Inflammatory macrophage (primary cell): ENCODE data around the gene DISC1.

ENCODE experiments used
- DNase-seq, 2 donors: peaks; one replicate each; pipeline ENCODE4 v3.0.0-alpha.2; 2020 to 2022

DISC1 gene

DNA sequence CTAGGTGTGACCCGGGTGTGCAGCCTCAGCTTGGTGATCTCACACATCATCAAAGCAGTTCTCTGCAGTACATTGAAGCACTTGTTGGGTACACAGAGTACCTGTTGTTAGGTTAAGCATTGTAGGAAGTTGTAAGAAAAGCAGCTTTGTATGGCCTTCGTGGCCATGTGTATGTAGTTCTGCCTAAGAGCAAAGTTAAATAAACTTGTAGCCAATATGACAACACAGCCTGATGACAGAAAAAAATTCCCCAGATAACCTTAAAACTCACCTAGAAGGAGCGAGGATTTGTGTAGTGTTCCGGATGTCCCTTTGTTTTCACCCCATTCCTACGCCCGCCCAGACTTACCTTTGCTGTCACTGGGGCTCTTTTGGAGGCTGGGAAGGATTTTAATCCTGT lies 48.0 kb downstream of the DISC1 start:
- DNase-seq: no peak

DNA sequence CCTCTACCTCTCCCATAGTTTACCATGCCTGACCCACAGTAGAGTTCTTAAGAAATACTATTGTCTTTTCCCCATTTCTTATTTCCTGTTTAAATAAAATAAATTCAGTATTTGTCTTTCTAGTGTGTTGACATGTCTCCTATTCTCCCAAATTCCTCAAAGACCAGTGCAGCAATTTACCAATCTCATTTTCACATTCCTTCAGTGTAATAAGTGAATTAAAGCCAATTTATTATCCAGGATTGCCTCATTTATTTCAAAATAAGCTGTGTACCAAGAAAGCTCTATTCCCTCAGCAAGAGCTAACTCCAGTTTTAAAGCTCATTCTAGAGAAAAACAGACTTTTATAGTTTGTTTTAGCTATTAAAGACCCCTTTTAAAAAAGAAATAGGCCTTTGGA lies 49.9 kb downstream of the DISC1 start:
- no peak for DNase-seq

DNA sequence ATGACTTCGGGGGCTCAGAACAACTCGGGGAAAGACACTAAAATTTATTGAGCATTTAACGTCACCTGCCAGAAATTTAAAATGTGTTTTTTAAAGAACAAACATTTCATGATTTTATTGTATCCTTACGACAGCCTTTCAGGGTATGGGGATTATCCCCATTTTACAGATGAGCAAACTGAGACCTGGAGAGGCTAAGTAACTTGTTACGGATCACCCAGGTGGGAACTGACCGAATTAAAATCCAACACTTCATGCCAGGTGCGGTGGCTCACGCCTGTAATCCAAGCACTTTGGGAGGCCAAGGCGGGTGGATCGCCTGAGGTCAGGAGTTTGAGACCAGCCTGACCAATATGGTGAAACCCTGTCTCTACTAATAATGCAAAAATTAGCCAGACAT lies 50.9 kb downstream of the DISC1 start:
- no peak for DNase-seq

GRCh38 chr1:231678011-231678432 lies 51.4 kb downstream of the DISC1 start:
- no peak for DNase-seq

- DNase-seq: no peak
Observed at GRCh38 chr1:231679109-231679508, 52.5 kb downstream of the DISC1 start.

DNA sequence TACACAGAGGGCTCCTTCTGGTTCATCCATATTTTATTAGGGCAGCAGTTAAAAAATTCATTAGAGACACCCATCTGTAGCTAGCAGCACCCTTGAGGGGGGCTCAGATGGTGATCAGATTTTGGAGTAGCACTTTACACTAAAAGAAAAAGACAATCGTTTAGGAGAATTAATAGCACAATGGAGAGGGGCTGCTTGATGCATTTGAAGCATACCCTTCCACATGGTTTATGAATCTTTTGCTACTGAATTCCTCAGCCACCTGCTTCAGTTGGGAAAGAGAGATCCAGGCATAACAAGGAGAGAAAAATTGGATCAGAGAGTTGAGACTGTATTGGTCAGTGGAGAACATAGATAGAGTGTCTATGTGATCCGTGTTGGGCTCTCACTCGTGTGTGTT lies 54.4 kb downstream of the DISC1 start:
- no peak for DNase-seq

GRCh38 chr1:231682779-231683178 lies 56.2 kb downstream of the DISC1 start:
- no peak for DNase-seq

GRCh38 chr1:231683439-231684165 lies 57.0 kb downstream of the DISC1 start:
- no peak for DNase-seq

- no peak for DNase-seq
Observed at GRCh38 chr1:231684356-231685244, 58.0 kb downstream of the DISC1 start.

DNA sequence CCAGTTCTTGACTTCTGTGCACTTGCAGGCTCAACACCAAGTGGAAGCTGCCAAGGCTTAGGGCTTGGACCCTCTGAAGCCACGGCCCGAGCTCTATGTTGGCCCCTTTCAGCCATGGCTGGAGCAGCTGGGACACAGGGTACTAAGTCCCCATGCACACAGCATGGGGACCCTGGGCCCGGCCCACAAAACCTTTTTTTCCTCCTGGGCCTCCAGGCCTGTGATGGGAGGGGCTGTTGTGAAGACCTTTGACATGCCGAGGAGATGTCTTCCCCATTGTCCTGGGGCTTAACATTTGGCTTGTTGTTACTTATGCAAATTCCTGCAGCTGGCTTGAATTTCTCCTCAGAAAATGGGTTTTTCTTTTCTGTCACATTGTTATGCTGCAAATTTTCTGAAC lies 59.8 kb downstream of the DISC1 start:
- DNase-seq: no peak

GRCh38 chr1:231688989-231689388 lies 62.4 kb downstream of the DISC1 start:
- no peak for DNase-seq

DNA sequence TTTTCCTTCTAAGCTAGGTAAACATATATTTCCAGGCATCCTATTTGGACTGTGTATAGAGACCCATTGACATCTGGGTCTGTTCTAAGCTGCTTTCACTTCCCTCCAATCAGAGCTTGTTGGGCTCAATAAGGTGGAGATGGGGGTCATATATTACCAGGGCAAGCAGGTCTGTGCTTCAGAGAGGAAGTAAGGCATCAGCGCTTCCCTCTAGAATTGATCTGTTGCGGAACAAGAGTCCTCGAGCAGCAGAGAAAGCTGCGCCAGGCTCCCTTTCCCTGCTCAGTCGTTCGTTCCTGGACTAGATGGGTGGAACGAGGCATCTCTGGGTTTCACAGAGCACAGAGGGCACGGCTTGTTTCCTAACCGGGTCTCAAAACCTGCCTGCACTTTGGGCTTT lies 63.5 kb downstream of the DISC1 start:
- peak; percentile 19 to 44 for DNase-seq

- DNase-seq: no peak
Observed at GRCh38 chr1:231691618-231692259, 65.1 kb downstream of the DISC1 start.

GRCh38 chr1:231693361-231694074 lies 66.9 kb downstream of the DISC1 start:
- no peak for DNase-seq

DNA sequence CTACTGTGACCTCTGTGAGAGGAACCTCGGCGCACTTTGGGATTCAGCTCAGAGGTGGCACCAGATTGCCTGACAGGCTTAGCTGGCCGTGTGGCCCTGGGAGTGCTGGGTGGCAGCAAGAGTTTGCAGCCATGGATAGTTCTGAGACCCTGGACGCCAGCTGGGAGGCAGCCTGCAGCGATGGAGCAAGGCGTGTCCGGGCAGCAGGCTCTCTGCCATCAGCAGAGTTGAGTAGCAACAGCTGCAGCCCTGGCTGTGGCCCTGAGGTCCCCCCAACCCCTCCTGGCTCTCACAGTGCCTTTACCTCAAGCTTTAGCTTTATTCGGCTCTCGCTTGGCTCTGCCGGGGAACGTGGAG lies 67.5 kb downstream of the DISC1 start:
- DNase-seq: no peak

DNA sequence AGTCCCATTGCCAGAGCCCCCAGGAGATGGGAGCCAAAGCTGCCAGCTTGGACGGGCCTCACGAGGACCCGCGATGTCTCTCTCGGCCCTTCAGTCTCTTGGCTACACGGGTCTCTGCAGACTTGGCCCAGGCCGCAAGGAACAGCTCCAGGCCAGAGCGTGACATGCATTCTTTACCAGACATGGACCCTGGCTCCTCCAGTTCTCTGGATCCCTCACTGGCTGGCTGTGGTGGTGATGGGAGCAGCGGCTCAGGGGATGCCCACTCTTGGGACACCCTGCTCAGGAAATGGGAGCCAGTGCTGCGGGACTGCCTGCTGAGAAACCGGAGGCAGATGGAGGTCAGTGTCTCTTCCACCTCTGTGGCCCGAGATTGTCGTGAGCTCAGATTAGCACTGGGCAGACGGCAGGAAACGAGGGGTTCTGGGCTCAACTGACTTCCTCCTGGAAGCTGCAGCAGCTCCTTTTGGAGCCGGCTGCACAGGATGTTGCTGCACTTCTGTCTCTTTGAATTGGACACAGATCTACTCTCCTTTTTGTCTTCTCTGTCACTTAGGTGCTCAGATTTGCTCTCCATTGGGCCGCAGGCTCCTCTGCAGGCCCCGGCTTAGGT lies 68.0 kb downstream of the DISC1 start:
- no peak for DNase-seq

- no peak for DNase-seq
Observed at GRCh38 chr1:231695439-231696255, 69.1 kb downstream of the DISC1 start.

DNA sequence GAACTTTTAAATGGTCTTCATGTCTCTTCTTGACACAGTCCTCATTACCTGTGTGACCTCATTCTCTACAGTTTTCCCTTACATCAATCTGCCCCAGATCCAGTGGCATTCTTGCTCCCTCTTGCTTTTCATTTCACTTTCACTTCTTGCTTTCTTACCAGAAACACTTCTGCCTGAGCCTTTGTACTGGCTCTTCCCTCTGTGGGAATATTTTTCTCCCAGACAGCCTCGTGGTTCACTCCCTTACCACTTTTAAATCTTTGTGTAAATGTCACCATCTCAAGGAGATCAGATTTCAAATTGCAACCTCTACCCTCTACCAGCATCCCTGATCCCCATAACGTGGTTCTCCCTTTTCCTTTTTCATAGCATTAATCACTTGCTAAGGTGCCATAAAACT lies 73.2 kb downstream of the DISC1 start:
- peak; percentile 24 to 32 for DNase-seq

GRCh38 chr1:231701306-231701705 lies 74.7 kb downstream of the DISC1 start:
- no peak for DNase-seq

- DNase-seq: peak; percentile 34 to 40
Observed at GRCh38 chr1:231702331-231702730, 75.7 kb downstream of the DISC1 start.

DNA sequence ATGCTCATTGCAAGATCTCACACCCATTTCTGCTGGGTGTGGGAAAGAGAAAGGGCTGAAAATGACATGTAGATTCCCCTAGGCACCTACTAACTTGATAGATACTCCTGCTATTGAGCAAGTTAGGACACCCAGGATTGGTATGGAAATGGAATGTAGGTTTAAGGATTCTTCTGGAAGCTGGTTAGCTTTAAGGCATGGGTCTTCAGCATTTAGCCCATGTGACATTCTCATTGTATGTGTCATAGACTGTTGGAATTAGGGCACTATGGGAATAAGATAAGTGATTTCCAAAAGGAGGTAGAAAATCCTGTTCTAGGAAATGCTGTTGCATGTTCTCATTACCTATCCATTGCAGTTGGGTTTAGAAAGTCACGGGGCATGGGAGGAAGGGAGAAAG lies 76.2 kb downstream of the DISC1 start:
- no peak for DNase-seq
